Thyroid gland (tissue), 4 donors: ENCODE measurements around the gene FNDC3B. TPM values are rescaled to one million over a fixed set of nuclear protein-coding genes. Genes with fewer than 3 reads are reported as not detected.

Source experiments
- DNase-seq, 2 donors: peaks; one replicate each; pipeline ENCODE4 v3.0.0-alpha.2; 2019
- H3K27ac ChIP-seq, 3 donors: fragments of 200-600 bp; sonication (generic); 1 replicate in 2 of 3; 2 replicates in 1 of 3; pipeline ENCODE4 v1.5.1; 2016 to 2019; ENCODE audit warnings: mild to moderate bottlenecking in 1 of 3, moderate library complexity in 1 of 3
- H3K27me3 ChIP-seq: fragments of 200-600 bp; sonication (generic); one replicate; pipeline ENCODE4 v1.5.1; 2019
- H3K36me3 ChIP-seq, 2 donors: fragments of 200-600 bp; sonication (generic); one replicate each; pipeline ENCODE4 v1.5.1; 2016 to 2019
- H3K4me1 ChIP-seq, 2 donors: fragments of 200-600 bp; sonication (generic); one replicate each; pipeline ENCODE4 v1.5.1; 2017 to 2019
- H3K4me3 ChIP-seq, 3 donors: fragments of 200-600 bp; sonication (generic); replicated peaks in 1 of 3; 1 replicate in 2 of 3; 2 replicates in 1 of 3; pipeline ENCODE4 v1.5.1; 2016; ENCODE audit warnings: mild to moderate bottlenecking in 1 of 3
- H3K9me3 ChIP-seq: fragments of 200-600 bp; sonication (generic); one replicate; pipeline ENCODE4 v1.5.1; 2017
- CTCF ChIP-seq, 6 experiments: fragments of 200-600 bp in 3 of 6; fragments of 450-650 bp in 3 of 6; sonication (generic) in 3 of 6; IDR thresholded peaks; one replicate each; pipeline ENCODE4 v1.5.1; 2016 to 2019; ENCODE audit warnings: antibody characterized with exemption in 6 of 6, mild to moderate bottlenecking in 2 of 6, inconsistent platforms in 1 of 6, moderate library complexity in 1 of 6
- POLR2A ChIP-seq, 2 donors: fragments of 450-650 bp; IDR thresholded peaks; one replicate each; pipeline ENCODE4 v1.6.1; 2017; ENCODE audit warnings: antibody characterized with exemption in 2 of 2, mild to moderate bottlenecking in 2 of 2, moderate library complexity in 1 of 2
- WGBS, 2 donors: methylation state at CpG; one replicate each; pipeline ENCODE4 v1.1.5; 2017; 5-methylcytosine and 5-hydroxymethylcytosine counted together
- intact Hi-C: fragments of 100-400 bp; cut with DNase I; formaldehyde crosslinking; loops from one replicate; pipeline ENCODE4 v1.15.1; 2023
- total RNA-seq, 4 donors: library from RNA; depleted of rRNA; stranded (reverse); fragments of >200 nt; gene quantifications; one replicate each; pipeline ENCODE4 v1.2.3, GENCODE V29; 2016

FNDC3B gene
- total RNA-seq, 4 donors from 2014 or later, result 118 to 172 (median 146) TPM

- no peak overlapping the region for H3K4me3 ChIP-seq
- no peak overlapping the region for H3K27ac ChIP-seq
- intact Hi-C loops, result no loop called here
- whole genome bisulfite sequencing, 2 donors, result 79 to 89% methylated on average over 2 of the region's 2 CpGs
- no peak for DNase-seq
- peaks cover 0 to 3% of the 10 kb centered on the region in 2 donors for H3K4me1 ChIP-seq
- no peak for TF ChIP-seq POLR2A (IDR thresholded peaks at IDR 0.05)
- TF ChIP-seq CTCF (IDR thresholded peaks at IDR 0.05), result no peak
- no peaks in the 10 kb centered on the region for H3K27me3 ChIP-seq
- H3K9me3 ChIP-seq, result no peaks in the 10 kb centered on the region
- peaks cover 0 to 4% of the 10 kb centered on the region in 2 donors for H3K36me3 ChIP-seq
These were observed 253.7 kb downstream of the FNDC3B start for GRCh38 chr3:172293093-172293492.

GRCh38 chr3:172294223-172294806 is 254.9 kb downstream of the FNDC3B start:
- TF ChIP-seq CTCF (IDR thresholded peaks at IDR 0.05), result no peak
- intact Hi-C loops, result no loop called here
- WGBS, 2 donors, result 93 to 95% methylated on average over 6 of the region's 6 CpGs
- no peaks in the 10 kb centered on the region for H3K9me3 ChIP-seq
- no peak overlapping the region for H3K27ac ChIP-seq
- no peaks in the 10 kb centered on the region for H3K27me3 ChIP-seq
- no peak for DNase-seq
- peaks cover 3 to 4% of the 10 kb centered on the region in 2 donors for H3K36me3 ChIP-seq
- H3K4me1 ChIP-seq, result peaks cover 0 to 3% of the 10 kb centered on the region in 2 donors
- H3K4me3 ChIP-seq, result no peak overlapping the region

GRCh38 chr3:172296248-172296974 is 257.0 kb downstream of the FNDC3B start:
- no peak overlapping the region for H3K4me3 ChIP-seq
- H3K27ac ChIP-seq, result no peak overlapping the region
- WGBS, 2 donors, result 88 to 94% methylated on average over 9 of the region's 9 CpGs
- DNase-seq, result no peak
- TF ChIP-seq CTCF (IDR thresholded peaks at IDR 0.05) (no peak), POLR2A (IDR thresholded peaks at IDR 0.05) (no peak)
- H3K4me1 ChIP-seq, result peaks cover 0 to 3% of the 10 kb centered on the region in 2 donors
- intact Hi-C loops, result no loop called here
- H3K27me3 ChIP-seq, result no peaks in the 10 kb centered on the region
- H3K9me3 ChIP-seq, result no peaks in the 10 kb centered on the region
- H3K36me3 ChIP-seq, result peaks cover 3 to 4% of the 10 kb centered on the region in 2 donors

- Histone ChIP-seq H3K4me1 (no peaks in the 10 kb centered on the region), H3K4me3 (no peak overlapping the region), H3K36me3 (peaks cover 3 to 4% of the 10 kb centered on the region in 2 donors), H3K27ac (no peak overlapping the region), H3K9me3 (no peaks in the 10 kb centered on the region), H3K27me3 (no peaks in the 10 kb centered on the region)
- intact Hi-C loops, result no loop called here
- no peak for DNase-seq
- WGBS, 2 donors, result 94 to 95% methylated on average over 2 of the region's 2 CpGs
- no peak for TF ChIP-seq POLR2A (IDR thresholded peaks at IDR 0.05)
- TF ChIP-seq CTCF (IDR thresholded peaks at IDR 0.05), result no peak
These were observed 257.6 kb downstream of the FNDC3B start for GRCh38 chr3:172296975-172297332.

GRCh38 chr3:172298247-172298646 is 258.9 kb downstream of the FNDC3B start:
- H3K4me1 ChIP-seq, result no peaks in the 10 kb centered on the region
- H3K27me3 ChIP-seq, result no peaks in the 10 kb centered on the region
- H3K36me3 ChIP-seq, result peaks cover 3 to 4% of the 10 kb centered on the region in 2 donors
- 97 to 99% methylated on average over 3 of the region's 3 CpGs for WGBS, 2 donors
- DNase-seq, result no peak
- no peak overlapping the region for H3K4me3 ChIP-seq
- TF ChIP-seq POLR2A (IDR thresholded peaks at IDR 0.05) (no peak), CTCF (IDR thresholded peaks at IDR 0.05) (no peak)
- no peak overlapping the region for H3K27ac ChIP-seq
- no peaks in the 10 kb centered on the region for H3K9me3 ChIP-seq
- intact Hi-C loops, result no loop called here
